ENCODE results near the gene ELMO1. TPM values are rescaled to one million over a fixed set of nuclear protein-coding genes. Genes with fewer than 3 reads are reported as not detected.

Gene ELMO1
- total and polyA plus RNA-seq, 10 of the 15 experiments (the other 5 are each of a cell fraction or from before 2014, with no cell fraction given) = 22.6 to 85.9 (median 56.6) TPM

- TF ChIP-seq ZBTB33 (IDR thresholded peaks at IDR 0.05) (no peak), KDM1A (IDR thresholded peaks at IDR 0.05; ENCODE audit: borderline replicate concordance) (no peak), POLR2A (IDR thresholded peaks at IDR 0.05; ENCODE audit: low read depth, low read length) (no peak), ZNF217 (IDR thresholded peaks at IDR 0.05) (no peak), MLLT1 (IDR thresholded peaks at IDR 0.05) (no peak), BHLHE40 (IDR thresholded peaks at IDR 0.05; ENCODE audit: borderline replicate concordance in 1 of 2, low read depth in 2 of 2, low read length in 1 of 2) (peak; percentile 43 to 60; a peak in 2 of 4 replicates), IKZF2 (IDR thresholded peaks at IDR 0.05) (no peak), EP300 (IDR thresholded peaks at IDR 0.05; ENCODE audit: borderline replicate concordance in 1 of 2, control insufficient read depth in 1 of 2, low read depth in 2 of 2, low read length in 2 of 2) (no peak), CHD1 (IDR thresholded peaks at IDR 0.05; ENCODE audit: low read depth, low read length) (no peak), RB1 (IDR thresholded peaks at IDR 0.05; ENCODE audit: borderline replicate concordance) (peak; percentile 35; the same call in 1 of the 2 replicates), TCF3 (IDR thresholded peaks at IDR 0.05; ENCODE audit: borderline replicate concordance, insufficient read depth, low read depth, low read length) (no peak), WRNIP1 (IDR thresholded peaks at IDR 0.05; ENCODE audit: borderline replicate concordance, low read depth, low read length) (no peak), NR2C1 (IDR thresholded peaks at IDR 0.05) (no peak), BCL3 (IDR thresholded peaks at IDR 0.05; ENCODE audit: borderline replicate concordance, insufficient read depth, low read depth, low read length, poor library complexity, severe bottlenecking) (no peak), NFIC (IDR thresholded peaks at IDR 0.05; ENCODE audit: low read depth, low read length) (no peak), ZBTB11 (CRISPR knock-in tag; IDR thresholded peaks at IDR 0.05) (no peak), ASH2L (IDR thresholded peaks at IDR 0.05; ENCODE audit: borderline replicate concordance, low read depth) (no peak), USF2 (IDR thresholded peaks at IDR 0.05; ENCODE audit: borderline replicate concordance, low read depth, low read length) (no peak)
Observed at GRCh38 chr7:37352974-37353948, 95.4 kb downstream of the ELMO1 start (continued).

All from GM12878 (cell line).